Mesenchymal stem cell (in vitro differentiated cells and primary cell): ENCODE results near the gene ZNF296.
"Not testable (repeated sequence)": the region's sequence is repeated elsewhere in the genome, so short reads cannot be mapped to it uniquely, and the experiment has no call there.

ENCODE experiments used
- DNase-seq: peaks from one replicate; pipeline ENCODE4 v3.0.0-alpha.2; 2013
- H2AFZ ChIP-seq: one replicate; pipeline ENCODE4 v1.6.1; 2013; ENCODE audit warnings: low read depth, mild to moderate bottlenecking, control low read depth, inconsistent platforms, low read length, moderate library complexity
- H2AK5ac ChIP-seq: 2 replicates; pipeline ENCODE4 v1.6.1; 2013; ENCODE audit warnings: low read length, moderate library complexity, mild to moderate bottlenecking, inconsistent platforms; ENCODE audit not compliant: severe bottlenecking
- H2BK120ac ChIP-seq: one replicate; pipeline ENCODE4 v1.6.1; 2013; ENCODE audit warnings: low read depth, mild to moderate bottlenecking, inconsistent platforms, low read length, moderate library complexity
- H2BK12ac ChIP-seq, 2 experiments: one replicate each; pipeline ENCODE4 v1.6.1; 2013; ENCODE audit warnings: inconsistent platforms in 2 of 2, low read length in 2 of 2, mild to moderate bottlenecking in 2 of 2, moderate library complexity in 2 of 2, control low read depth in 1 of 2
- H2BK15ac ChIP-seq: one replicate; pipeline ENCODE4 v1.6.1; 2013; ENCODE audit warnings: mild to moderate bottlenecking, low read depth, inconsistent platforms; ENCODE audit not compliant: poor library complexity, severe bottlenecking
- H2BK5ac ChIP-seq: 2 replicates; pipeline ENCODE4 v1.6.1; 2013; ENCODE audit warnings: low read depth, mild to moderate bottlenecking, low read length, control low read depth, inconsistent platforms; ENCODE audit not compliant: poor library complexity, severe bottlenecking
- H3K14ac ChIP-seq, 2 experiments: one replicate each; pipeline ENCODE4 v1.6.1; 2013; ENCODE audit warnings: inconsistent platforms in 2 of 2, low read length in 2 of 2, control low read depth in 1 of 2, mild to moderate bottlenecking in 1 of 2, moderate library complexity in 1 of 2
- H3K18ac ChIP-seq, 2 experiments: one replicate each; pipeline ENCODE4 v1.6.1; 2013; ENCODE audit warnings: inconsistent platforms in 2 of 2, low read length in 2 of 2, control low read depth in 1 of 2, low read depth in 1 of 2, mild to moderate bottlenecking in 1 of 2
- H3K23ac ChIP-seq, 2 experiments: one replicate each; pipeline ENCODE4 v1.6.1; 2013; ENCODE audit warnings: inconsistent platforms in 2 of 2, low read length in 2 of 2, mild to moderate bottlenecking in 2 of 2, moderate library complexity in 2 of 2, control low read depth in 1 of 2
- H3K27ac ChIP-seq: 2 replicates; pipeline ENCODE4 v1.5.1; 2013; ENCODE audit warnings: mild to moderate bottlenecking, moderate library complexity, low read length, control low read depth, inconsistent platforms; ENCODE audit not compliant: poor library complexity, severe bottlenecking
- H3K27me3 ChIP-seq, 2 experiments: 2 replicates each; pipeline versions ENCODE4 v1.6.1 to v1.7.0; 2013; ENCODE audit warnings: low read length in 2 of 2, mild to moderate bottlenecking in 2 of 2, moderate library complexity in 2 of 2, control low read depth in 1 of 2, inconsistent platforms in 1 of 2; ENCODE audit not compliant: control insufficient read depth in 1 of 2, insufficient read depth in 1 of 2
- H3K36me3 ChIP-seq, 2 experiments: 2 replicates each; pipeline versions ENCODE4 v1.6.1 to v1.7.0; 2013; ENCODE audit warnings: low read length in 2 of 2, control low read depth in 1 of 2, inconsistent platforms in 1 of 2, low read depth in 1 of 2, mild to moderate bottlenecking in 1 of 2; ENCODE audit not compliant: insufficient read depth in 2 of 2, control insufficient read depth in 1 of 2
- H3K4ac ChIP-seq, 2 experiments: one replicate each; pipeline ENCODE4 v1.6.1; 2013; ENCODE audit warnings: inconsistent platforms in 2 of 2, low read length in 2 of 2, mild to moderate bottlenecking in 2 of 2, moderate library complexity in 2 of 2, control low read depth in 1 of 2, low read depth in 1 of 2
- H3K4me1 ChIP-seq: 2 replicates; pipeline ENCODE4 v1.6.1; 2013; ENCODE audit warnings: low read depth, low read length, control low read depth; ENCODE audit not compliant: control insufficient read depth, insufficient read depth
- H3K4me2 ChIP-seq: 2 replicates; pipeline ENCODE4 v1.6.1; 2013; ENCODE audit warnings: low read length, mild to moderate bottlenecking, inconsistent platforms; ENCODE audit not compliant: poor library complexity, severe bottlenecking
- H3K4me3 ChIP-seq, 2 experiments: 2 replicates each; pipeline versions ENCODE4 v1.5.1 to v1.7.0; 2013; ENCODE audit warnings: low read length in 2 of 2, mild to moderate bottlenecking in 2 of 2, control low read depth in 1 of 2, low read depth in 1 of 2; ENCODE audit not compliant: insufficient read depth in 1 of 2
- H3K79me1 ChIP-seq: replicated peaks from 2 replicates; pipeline ENCODE4 v1.6.1; 2013; ENCODE audit warnings: mild to moderate bottlenecking, control low read depth, low read length, inconsistent platforms; ENCODE audit not compliant: poor library complexity, severe bottlenecking
- H3K9ac ChIP-seq: 2 replicates; pipeline ENCODE4 v1.7.0; 2013; ENCODE audit warnings: mild to moderate bottlenecking, low read length, moderate library complexity
- H3K9me3 ChIP-seq: 2 replicates; pipeline ENCODE4 v1.7.0; 2013; ENCODE audit warnings: mild to moderate bottlenecking, low read length; ENCODE audit not compliant: control insufficient read depth
- H4K8ac ChIP-seq: one replicate; pipeline ENCODE4 v1.6.1; 2013; ENCODE audit warnings: inconsistent platforms, mild to moderate bottlenecking, low read length, moderate library complexity
- H4K91ac ChIP-seq: one replicate; pipeline ENCODE4 v1.6.1; 2013; ENCODE audit warnings: mild to moderate bottlenecking, low read length, inconsistent platforms
- WGBS: methylation state at CpG from one replicate; pipeline ENCODE4 v1.1.7; 2013; ENCODE audit warnings: mixed read lengths; 5-methylcytosine and 5-hydroxymethylcytosine counted together

ZNF296 gene

DNA sequence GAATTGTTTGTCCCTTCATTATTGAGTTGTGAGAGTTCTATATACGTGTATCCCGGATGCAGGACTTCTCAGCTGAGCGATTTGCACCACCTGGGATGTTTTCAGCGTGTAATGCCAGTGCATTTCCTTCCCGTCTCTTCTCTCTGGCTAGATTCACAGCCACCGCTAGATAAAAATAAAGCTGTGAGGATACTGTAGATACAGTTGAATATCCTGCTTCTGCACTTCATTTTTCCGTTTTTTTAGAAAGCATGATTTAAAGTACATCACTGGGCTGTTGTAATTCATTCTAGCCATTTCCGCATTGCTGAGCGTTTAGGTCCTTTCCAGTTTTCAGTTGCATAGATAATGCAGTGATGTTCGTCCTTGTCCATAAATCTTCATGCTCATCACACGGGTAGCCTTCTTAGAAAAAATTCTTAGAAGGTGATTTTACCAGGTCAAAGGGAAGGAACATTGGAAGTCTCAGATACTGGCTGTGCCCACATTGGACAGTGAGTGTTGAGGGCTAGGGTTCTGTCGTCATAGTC is 31.4 kb upstream of the ZNF296 start:
- H3K9me3 ChIP-seq, result no peaks in the 10 kb centered on the region
- peaks cover 46% of the 10 kb centered on the region for H3K79me1 ChIP-seq
- H2AK5ac ChIP-seq, result no peak overlapping the region
- no peak overlapping the region for H4K8ac ChIP-seq
- H3K23ac ChIP-seq, result no peak overlapping the region
- H3K27me3 ChIP-seq, result no peaks in the 10 kb centered on the region
- peaks cover 22% of the 10 kb centered on the region for H3K4me1 ChIP-seq
- no peak overlapping the region for H3K27ac ChIP-seq
- no peak overlapping the region for H4K91ac ChIP-seq
- H3K4ac ChIP-seq, result no peak overlapping the region
- H2BK120ac ChIP-seq, result no peak overlapping the region
- H2BK12ac ChIP-seq, result no peak overlapping the region
- H3K4me3 ChIP-seq, result no peak overlapping the region
- DNase-seq, result no peak
- peaks cover 0 to 17% of the 10 kb centered on the region in 2 experiments for H3K36me3 ChIP-seq
- H3K14ac ChIP-seq, result no peak overlapping the region
- whole genome bisulfite sequencing, result 95% methylated on average over 11 of the region's 12 CpGs
- H3K9ac ChIP-seq, result no peak overlapping the region
- H3K18ac ChIP-seq, result no peak overlapping the region
- no peak overlapping the region for H2BK15ac ChIP-seq
- H3K4me2 ChIP-seq, result no peak overlapping the region
- no peak overlapping the region for H2AFZ ChIP-seq
- H2BK5ac ChIP-seq, result no peak overlapping the region

DNA sequence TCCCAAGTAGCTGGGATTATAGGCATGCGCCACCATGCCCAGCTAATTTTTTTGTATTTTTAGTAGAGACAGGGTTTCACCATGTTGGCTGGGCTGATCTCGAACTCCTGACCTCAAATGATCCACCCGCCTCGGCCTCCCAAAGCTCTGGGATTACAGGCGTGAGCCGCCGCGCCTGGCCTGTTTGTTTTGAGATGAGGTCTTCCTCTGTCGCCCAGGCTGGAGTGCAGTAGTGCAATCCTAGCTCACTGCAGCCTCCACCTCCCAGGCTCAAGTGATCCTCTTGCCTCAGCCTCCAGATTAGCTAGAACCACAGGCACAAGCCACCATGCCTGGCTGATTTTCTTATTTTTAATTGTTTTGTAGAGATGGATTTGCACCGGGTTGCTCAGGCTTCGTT is 30.1 kb upstream of the ZNF296 start:
- not testable (repeated sequence) for H3K27me3 ChIP-seq, H2BK5ac ChIP-seq, DNase-seq, H2BK120ac ChIP-seq, H3K23ac ChIP-seq, H2BK12ac ChIP-seq, H3K4me2 ChIP-seq, H4K91ac ChIP-seq, H3K18ac ChIP-seq, H3K14ac ChIP-seq, H3K4ac ChIP-seq, H3K4me3 ChIP-seq, H3K9me3 ChIP-seq, H2BK15ac ChIP-seq, H2AFZ ChIP-seq, H2AK5ac ChIP-seq, H3K9ac ChIP-seq, H3K27ac ChIP-seq, H4K8ac ChIP-seq
- peaks cover 29% of the 10 kb centered on the region for H3K4me1 ChIP-seq
- H3K79me1 ChIP-seq, result peaks cover 49% of the 10 kb centered on the region
- WGBS, result 97% methylated on average over 11 of the region's 11 CpGs
- peaks cover 0 to 12% of the 10 kb centered on the region in 2 experiments for H3K36me3 ChIP-seq

DNA sequence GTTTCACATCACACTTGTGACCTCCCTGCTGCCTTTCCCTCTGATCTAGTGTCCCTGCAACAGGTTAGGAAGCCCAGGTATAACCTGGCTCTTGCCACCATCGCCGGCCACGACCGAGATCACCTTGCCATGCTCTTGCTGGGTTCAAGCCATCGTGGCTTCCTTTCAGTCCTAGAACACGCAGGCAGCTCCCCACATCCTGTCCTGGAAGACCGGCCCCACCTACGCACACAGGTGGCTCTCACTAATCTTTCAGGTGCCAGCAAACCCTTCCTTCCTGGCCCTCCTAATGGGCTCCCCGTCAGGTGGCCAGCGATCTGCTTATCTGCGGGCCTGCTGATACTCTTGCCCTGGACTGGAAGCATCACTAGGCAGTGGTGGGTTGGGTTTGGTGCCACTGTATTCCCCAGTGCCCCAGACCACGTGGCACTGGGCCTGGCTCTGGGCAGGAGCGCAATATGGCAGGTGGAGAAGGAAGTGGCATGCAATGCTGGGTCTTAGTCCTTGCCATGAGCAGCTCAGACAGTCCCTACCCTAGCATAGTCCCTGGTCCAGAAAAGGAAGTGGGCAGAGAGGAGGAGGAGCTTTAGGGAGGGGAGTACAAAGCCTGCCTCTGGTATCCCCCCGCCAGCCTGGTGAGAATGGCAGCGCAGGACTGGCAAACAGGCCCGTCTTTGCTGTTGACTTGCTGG is 28.5 kb upstream of the ZNF296 start:
- Histone ChIP-seq H3K27ac (no peak overlapping the region), H3K23ac (no peak overlapping the region)

DNA sequence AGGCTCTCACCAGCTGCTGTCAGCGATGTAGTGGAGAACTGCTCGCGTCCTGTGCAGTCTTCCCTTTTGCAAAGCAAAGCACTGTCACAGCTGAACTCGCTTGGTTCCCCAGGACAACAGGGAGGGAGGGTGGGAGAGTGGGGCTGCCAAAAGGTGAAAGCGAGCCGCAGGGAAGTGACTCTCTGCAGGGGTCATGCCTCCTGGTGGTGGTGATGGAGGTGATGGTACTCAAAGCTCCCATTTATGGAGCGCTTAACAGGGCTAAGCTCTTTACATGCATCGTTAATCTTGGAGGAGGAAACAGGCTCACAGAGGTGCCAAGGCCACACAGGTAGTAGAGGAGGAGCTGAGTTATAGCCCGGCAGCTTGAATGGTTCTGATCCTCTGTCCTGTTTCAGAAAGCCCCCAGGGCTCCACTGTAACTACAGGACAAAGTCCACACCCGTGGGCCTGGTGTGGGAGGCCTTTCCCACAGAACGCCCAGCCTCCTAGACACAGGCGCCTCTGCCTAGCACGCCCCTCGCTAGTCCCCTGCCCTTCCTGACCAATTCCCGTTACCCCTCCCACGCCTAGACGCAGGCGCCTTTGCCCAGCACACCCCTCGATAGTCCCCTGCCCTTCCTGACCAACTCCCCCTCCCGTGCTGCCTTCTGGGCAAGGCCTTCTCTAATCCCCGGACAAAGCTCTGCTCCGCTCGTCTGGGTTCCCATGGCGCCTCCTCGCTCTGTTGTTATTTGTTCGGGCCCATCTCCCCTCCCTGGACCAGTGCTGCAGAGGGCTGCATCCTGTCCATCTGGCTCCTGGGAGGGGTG is 27.4 kb upstream of the ZNF296 start:
- Histone ChIP-seq H3K18ac (no peak overlapping the region), H3K23ac (no peak overlapping the region), H2AK5ac (no peak overlapping the region), H3K9ac (peak overlapping the region; percentile 32), H3K4me3 (no peak overlapping the region), H2BK120ac (no peak overlapping the region), H2AFZ (no peak overlapping the region), H4K8ac (no peak overlapping the region), H4K91ac (no peak overlapping the region), H3K4me1 (peaks cover 52% of the 10 kb centered on the region), H3K4me2 (peak overlapping the region; percentile 26), H3K27ac (no peak overlapping the region), H3K79me1 (peaks cover 34% of the 10 kb centered on the region), H2BK12ac (peak overlapping the region in 1 of 2 experiments; percentile 7), H2BK5ac (no peak overlapping the region), H3K36me3 (peaks cover 0 to 7% of the 10 kb centered on the region in 2 experiments), H3K27me3 (no peaks in the 10 kb centered on the region), H3K9me3 (no peaks in the 10 kb centered on the region), H3K14ac (no peak overlapping the region), H2BK15ac (no peak overlapping the region), H3K4ac (no peak overlapping the region)
- WGBS, result 68% methylated on average over 25 of the region's 26 CpGs
- DNase-seq, result no peak

More for the DNA sequence above, 28.5 kb upstream of the ZNF296 start:
- H3K4me2 ChIP-seq, result no peak overlapping the region
- H4K8ac ChIP-seq, result no peak overlapping the region
- no peak overlapping the region for H2AK5ac ChIP-seq
- peaks cover 44% of the 10 kb centered on the region for H3K4me1 ChIP-seq
- no peak overlapping the region for H2BK15ac ChIP-seq
- no peak overlapping the region for H3K4ac ChIP-seq
- H3K9me3 ChIP-seq, result no peaks in the 10 kb centered on the region
- H3K79me1 ChIP-seq, result peaks cover 44% of the 10 kb centered on the region
- 97% methylated on average over 16 of the region's 16 CpGs for WGBS
- no peak overlapping the region for H3K14ac ChIP-seq
- H4K91ac ChIP-seq, result no peak overlapping the region
- no peak overlapping the region for H2BK120ac ChIP-seq
- peaks cover 0 to 12% of the 10 kb centered on the region in 2 experiments for H3K36me3 ChIP-seq
- no peak for DNase-seq
- no peak overlapping the region for H3K18ac ChIP-seq
- no peak overlapping the region for H3K9ac ChIP-seq
- no peak overlapping the region for H2BK12ac ChIP-seq
- H3K27me3 ChIP-seq, result no peaks in the 10 kb centered on the region
- H2BK5ac ChIP-seq, result no peak overlapping the region
- H3K4me3 ChIP-seq, result no peak overlapping the region
- no peak overlapping the region for H2AFZ ChIP-seq
